Measurements from ENCODE around the gene MYH10. TPM values are rescaled to one million over a fixed set of nuclear protein-coding genes. Genes with fewer than 3 reads are reported as not detected.

MYH10 gene
- total RNA-seq, 3 donors from 2014 or later, result 4.3 to 23.8 (median 10.1) TPM

DNA sequence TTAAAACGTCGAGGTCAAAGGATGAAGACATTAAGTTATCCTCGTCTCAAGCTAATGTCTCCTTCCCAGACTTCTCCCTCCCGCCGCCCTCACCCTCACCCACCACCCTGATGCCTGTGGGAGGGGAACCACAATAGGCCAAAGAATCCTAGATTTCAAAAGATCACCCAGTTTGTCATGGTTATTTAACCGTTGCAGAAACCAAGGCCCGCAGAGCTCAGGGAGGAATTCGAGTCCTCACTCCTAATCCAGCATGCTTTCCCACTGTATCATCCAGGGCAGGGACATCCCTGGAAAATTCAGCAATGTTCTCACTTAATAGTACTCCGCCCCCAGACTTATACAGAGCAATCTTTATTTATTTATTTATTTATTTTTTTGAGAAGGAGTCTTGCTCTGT, 41.8 kb upstream of the MYH10 start:
- no peak overlapping the region for H3K4me3 ChIP-seq
- intact Hi-C loops (cut with DNase I, micrococcal nuclease), result no loop called here
- no peaks in the 10 kb centered on the region for H3K36me3 ChIP-seq (ENCODE audit: low read depth)
- TF ChIP-seq, protein P1, sequence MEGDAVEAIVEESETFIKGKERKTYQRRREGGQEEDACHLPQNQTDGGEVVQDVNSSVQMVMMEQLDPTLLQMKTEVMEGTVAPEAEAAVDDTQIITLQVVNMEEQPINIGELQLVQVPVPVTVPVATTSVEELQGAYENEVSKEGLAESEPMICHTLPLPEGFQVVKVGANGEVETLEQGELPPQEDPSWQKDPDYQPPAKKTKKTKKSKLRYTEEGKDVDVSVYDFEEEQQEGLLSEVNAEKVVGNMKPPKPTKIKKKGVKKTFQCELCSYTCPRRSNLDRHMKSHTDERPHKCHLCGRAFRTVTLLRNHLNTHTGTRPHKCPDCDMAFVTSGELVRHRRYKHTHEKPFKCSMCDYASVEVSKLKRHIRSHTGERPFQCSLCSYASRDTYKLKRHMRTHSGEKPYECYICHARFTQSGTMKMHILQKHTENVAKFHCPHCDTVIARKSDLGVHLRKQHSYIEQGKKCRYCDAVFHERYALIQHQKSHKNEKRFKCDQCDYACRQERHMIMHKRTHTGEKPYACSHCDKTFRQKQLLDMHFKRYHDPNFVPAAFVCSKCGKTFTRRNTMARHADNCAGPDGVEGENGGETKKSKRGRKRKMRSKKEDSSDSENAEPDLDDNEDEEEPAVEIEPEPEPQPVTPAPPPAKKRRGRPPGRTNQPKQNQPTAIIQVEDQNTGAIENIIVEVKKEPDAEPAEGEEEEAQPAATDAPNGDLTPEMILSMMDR (IDR thresholded peaks at IDR 0.05), result no peak
- ATAC-seq, result no peak
- no peak for DNase-seq
- no peaks in the 10 kb centered on the region for H3K9me3 ChIP-seq
- H3K4me1 ChIP-seq (ENCODE audit: low read depth), result no peaks in the 10 kb centered on the region

DNA sequence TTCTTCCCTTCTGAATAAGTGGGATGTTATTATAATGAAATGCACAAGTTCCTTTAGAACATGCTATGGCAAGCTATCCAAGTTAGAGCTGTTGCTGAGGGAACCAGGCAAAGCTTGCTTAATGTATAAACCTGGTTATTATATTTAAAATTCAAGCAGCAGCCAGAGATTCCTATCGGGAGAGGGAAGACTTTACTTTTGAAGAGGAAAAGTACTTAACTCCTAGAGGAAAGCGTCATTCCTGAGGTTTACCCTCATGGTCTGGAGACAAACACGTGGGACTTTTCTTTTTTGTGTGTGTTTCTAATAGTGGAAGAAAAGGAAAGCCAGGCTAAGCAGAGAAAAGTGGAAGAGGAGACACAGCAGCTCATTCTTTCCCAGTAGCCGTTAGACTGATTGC, 39.9 kb upstream of the MYH10 start:
- no peaks in the 10 kb centered on the region for H3K36me3 ChIP-seq (ENCODE audit: low read depth)
- no peak for DNase-seq
- TF ChIP-seq, protein P1 (IDR thresholded peaks at IDR 0.05), result no peak
- H3K9me3 ChIP-seq, result no peaks in the 10 kb centered on the region
- intact Hi-C loops (cut with DNase I, micrococcal nuclease), result no loop called here
- no peak overlapping the region for H3K4me3 ChIP-seq
- H3K4me1 ChIP-seq (ENCODE audit: low read depth), result no peaks in the 10 kb centered on the region
- ATAC-seq, result no peak

DNA sequence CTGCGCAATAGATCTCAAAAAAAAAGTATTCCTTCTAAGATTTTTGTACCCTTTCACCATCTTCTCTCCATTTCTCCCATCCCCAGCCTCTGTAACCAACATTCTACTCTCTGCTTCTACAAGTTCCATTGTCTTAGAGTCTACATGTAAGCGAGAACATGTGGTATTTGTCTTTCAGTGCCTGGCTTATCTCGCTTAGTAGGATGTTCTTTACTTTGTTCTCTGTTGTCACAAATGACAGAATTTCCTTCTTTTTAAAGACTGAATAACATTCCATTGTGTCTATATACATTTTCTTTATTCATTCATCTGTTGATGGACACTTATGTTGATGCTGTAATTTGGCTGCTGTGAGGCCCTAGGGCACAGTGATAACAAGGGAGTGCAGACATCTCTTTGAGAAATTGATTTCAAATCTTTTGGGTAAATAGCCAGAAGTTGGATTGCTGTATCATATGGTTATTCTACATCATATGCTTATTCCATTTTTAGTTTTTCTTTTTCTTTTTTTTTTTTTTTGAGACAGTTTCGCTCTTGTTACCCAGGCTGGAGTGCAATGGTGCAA, 37.7 kb upstream of the MYH10 start:
- no peak overlapping the region for H3K4me3 ChIP-seq
- no peaks in the 10 kb centered on the region for H3K4me1 ChIP-seq (ENCODE audit: low read depth)
- no peak for ATAC-seq
- no peak for DNase-seq
- intact Hi-C loops (cut with DNase I, micrococcal nuclease), result no loop called here
- TF ChIP-seq, protein P1 (IDR thresholded peaks at IDR 0.05), result no peak
- no peaks in the 10 kb centered on the region for H3K9me3 ChIP-seq
- H3K36me3 ChIP-seq (ENCODE audit: low read depth), result no peaks in the 10 kb centered on the region

DNA sequence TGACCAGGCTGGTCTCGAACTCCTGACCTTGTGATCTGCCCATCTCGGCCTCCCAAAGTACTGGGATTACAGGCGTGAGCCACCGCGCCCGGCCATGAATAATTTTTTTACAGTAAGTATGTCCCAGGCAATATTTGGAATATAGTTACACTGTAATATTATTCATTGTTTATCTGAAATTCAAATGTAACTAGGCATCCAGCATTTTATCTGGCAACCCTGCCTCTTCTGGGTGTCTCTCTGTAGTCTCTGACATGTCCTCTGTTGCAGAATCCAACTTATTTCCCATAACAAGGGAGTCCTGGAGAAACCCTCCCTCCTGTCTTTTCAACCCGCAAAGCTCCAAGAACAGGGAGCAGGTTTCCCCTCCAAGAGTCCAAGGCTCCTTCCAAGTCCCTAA, 36.9 kb upstream of the MYH10 start:
- no peak for ATAC-seq

DNA sequence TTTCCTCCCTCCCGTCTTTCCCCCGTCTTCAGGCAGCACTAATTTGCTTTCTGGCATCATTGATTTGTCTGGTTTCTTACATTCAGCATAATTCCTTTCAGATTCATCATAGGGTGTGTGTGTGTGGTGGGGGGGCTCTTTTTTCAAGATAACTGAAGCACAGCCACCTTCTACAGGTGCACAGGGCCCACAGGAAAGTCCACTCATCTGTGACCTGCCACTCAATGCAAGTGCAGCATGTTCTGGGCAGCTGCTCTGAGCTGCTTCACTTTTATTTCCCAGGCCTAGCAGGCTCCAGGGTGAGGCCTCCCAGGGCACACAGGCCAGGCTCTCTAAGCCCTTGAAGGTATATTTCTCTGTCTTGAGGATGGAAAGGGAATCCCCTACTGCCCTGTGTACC, 35.2 kb upstream of the MYH10 start:
- no peak for ATAC-seq
- no peaks in the 10 kb centered on the region for H3K9me3 ChIP-seq
- H3K4me1 ChIP-seq (ENCODE audit: low read depth), result no peaks in the 10 kb centered on the region
- H3K36me3 ChIP-seq (ENCODE audit: low read depth), result no peaks in the 10 kb centered on the region
- intact Hi-C loops (cut with DNase I, micrococcal nuclease), result no loop called here
- TF ChIP-seq, protein P1 (IDR thresholded peaks at IDR 0.05), result no peak
- no peak overlapping the region for H3K4me3 ChIP-seq
- DNase-seq, result no peak

More for the DNA sequence above, 36.9 kb upstream of the MYH10 start:
- H3K9me3 ChIP-seq, result no peaks in the 10 kb centered on the region
- H3K4me1 ChIP-seq (ENCODE audit: low read depth), result no peaks in the 10 kb centered on the region
- TF ChIP-seq, protein P1 (IDR thresholded peaks at IDR 0.05), result no peak
- no peaks in the 10 kb centered on the region for H3K36me3 ChIP-seq (ENCODE audit: low read depth)
- DNase-seq, result no peak
- intact Hi-C loops (cut with DNase I, micrococcal nuclease), result no loop called here
- H3K4me3 ChIP-seq, result no peak overlapping the region

Data from mucosa of descending colon (tissue), 3 donors.